ENCODE measurements around the gene CENATAC. TPM values are rescaled to one million over a fixed set of nuclear protein-coding genes. Genes with fewer than 3 reads are reported as not detected.

Gene CENATAC
- total and polyA plus RNA-seq, 2 donors (not counting 1 experiment from before 2014, with no cell fraction given), result 10.1 to 21.5 TPM

DNA sequence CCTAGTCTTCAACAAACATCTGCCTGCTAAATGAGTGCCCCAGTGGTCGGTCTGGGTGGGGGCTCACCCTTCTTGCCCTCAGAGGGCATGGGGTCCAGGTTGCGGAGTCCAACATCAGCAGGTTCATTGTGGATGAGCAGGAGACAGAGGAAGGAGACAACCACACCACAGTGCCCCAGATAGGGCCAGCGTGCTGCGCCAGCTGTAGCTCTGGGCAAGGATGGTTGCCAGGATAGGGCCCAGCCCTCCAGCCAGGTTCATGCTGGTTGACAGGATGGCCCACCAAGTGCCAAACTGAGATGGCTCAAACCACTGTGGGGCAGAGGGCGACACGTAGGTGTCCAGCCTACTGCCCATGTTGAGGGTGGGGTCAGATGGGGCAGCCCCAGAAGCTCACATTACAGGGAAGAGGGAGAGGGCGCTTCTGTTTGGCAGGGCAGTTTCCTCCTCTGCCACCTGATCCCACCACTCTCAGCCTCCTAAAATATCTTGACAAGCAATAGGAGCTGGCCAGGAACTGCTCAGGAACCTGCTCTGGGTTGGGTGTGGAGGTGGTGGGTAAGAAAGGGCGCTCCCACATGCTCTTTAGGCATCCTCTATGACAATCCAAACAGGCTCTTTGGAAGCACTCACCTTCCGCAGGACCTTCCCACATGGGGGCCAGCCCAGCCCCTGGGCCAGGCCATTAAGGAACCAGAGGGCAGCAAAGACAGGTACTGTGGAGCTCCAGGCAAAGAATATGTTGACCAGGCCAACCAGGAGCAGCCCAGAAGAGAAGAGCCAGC lies 29.8 kb downstream of the CENATAC start:
- H3K9ac ChIP-seq (ENCODE audit: insufficient read depth, low read length), result no peak overlapping the region
- no peak overlapping the region for H3K4me3 ChIP-seq (replicated peaks in 1 of 4; ENCODE audit: control extremely low read depth in 1 of 4, insufficient read depth in 1 of 4, low read depth in 3 of 4, low read length in 4 of 4)
- no peak overlapping the region for H2AFZ ChIP-seq (ENCODE audit: low read length)
- no peaks in the 10 kb centered on the region for H3K79me2 ChIP-seq (ENCODE audit: control insufficient read depth, insufficient read depth, low read length)
- no peaks in the 10 kb centered on the region for H3K27me3 ChIP-seq (ENCODE audit: control insufficient read depth, insufficient read depth, low read length)
- no peak overlapping the region for H3K27ac ChIP-seq (ENCODE audit: insufficient read depth, low read length)
- H3K9me3 ChIP-seq (ENCODE audit: control insufficient read depth, insufficient read depth, low read depth, low read length), result no peaks in the 10 kb centered on the region
- H3K36me3 ChIP-seq (ENCODE audit: control insufficient read depth, insufficient read depth, low read length), result peaks cover 14% of the 10 kb centered on the region
- TF ChIP-seq, protein P1, sequence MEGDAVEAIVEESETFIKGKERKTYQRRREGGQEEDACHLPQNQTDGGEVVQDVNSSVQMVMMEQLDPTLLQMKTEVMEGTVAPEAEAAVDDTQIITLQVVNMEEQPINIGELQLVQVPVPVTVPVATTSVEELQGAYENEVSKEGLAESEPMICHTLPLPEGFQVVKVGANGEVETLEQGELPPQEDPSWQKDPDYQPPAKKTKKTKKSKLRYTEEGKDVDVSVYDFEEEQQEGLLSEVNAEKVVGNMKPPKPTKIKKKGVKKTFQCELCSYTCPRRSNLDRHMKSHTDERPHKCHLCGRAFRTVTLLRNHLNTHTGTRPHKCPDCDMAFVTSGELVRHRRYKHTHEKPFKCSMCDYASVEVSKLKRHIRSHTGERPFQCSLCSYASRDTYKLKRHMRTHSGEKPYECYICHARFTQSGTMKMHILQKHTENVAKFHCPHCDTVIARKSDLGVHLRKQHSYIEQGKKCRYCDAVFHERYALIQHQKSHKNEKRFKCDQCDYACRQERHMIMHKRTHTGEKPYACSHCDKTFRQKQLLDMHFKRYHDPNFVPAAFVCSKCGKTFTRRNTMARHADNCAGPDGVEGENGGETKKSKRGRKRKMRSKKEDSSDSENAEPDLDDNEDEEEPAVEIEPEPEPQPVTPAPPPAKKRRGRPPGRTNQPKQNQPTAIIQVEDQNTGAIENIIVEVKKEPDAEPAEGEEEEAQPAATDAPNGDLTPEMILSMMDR (conservative IDR thresholded peaks at IDR 0.05 in 1 of 2, IDR thresholded peaks at IDR 0.05 in 1 of 2; ENCODE audit: low read depth in 1 of 2, low read length in 2 of 2), result no peak
- no peak for TF ChIP-seq EZH2 (IDR thresholded peaks at IDR 0.05; ENCODE audit: low read length, missing control alignments)
- H3K4me2 ChIP-seq (ENCODE audit: extremely low read depth, insufficient read depth, low read length), result no peak overlapping the region
- H4K20me1 ChIP-seq (ENCODE audit: control insufficient read depth, extremely low read depth, insufficient read depth, low read length), result no peaks in the 10 kb centered on the region
- no peaks in the 10 kb centered on the region for H3K4me1 ChIP-seq (ENCODE audit: control insufficient read depth, extremely low read depth, insufficient read depth, low read length)
- no peak for DNase-seq (ENCODE audit: low read depth in 2 of 2)

DNA sequence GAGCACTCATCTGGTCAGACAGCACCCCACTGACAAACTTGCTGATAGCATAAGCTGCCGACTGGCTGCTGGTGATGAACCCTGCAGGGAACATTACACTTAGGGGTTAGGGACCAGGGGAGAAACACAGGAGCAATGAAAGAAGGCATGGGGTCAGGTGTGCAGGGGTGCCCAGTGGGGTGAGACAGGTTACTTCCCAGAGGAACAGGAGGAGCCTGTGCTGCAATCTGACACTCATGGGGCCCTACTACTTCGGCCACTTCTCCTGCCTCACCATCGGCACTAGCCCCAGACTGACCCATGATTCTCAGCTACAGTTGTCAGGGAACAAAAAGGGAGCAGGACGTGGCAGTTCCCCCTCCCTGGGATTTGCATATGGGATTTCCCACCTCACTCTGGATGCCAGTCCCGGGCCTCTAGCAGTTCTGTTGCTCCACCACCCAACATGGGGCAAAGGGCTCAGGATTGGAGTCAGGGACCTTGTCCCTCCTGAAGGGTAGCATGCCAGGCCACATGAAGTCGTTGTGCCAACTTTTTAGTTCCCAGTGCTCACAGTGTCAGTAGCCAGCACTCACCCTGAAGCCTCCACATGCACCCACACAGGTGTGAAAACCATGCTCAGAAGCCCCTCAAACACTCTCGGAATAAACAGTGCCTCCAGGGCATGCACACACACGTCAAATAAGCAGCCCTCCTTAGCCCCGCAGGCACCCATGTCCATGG lies 30.6 kb downstream of the CENATAC start:
- H3K9ac ChIP-seq (ENCODE audit: insufficient read depth, low read length), result no peak overlapping the region
- no peak for TF ChIP-seq EZH2 (IDR thresholded peaks at IDR 0.05; ENCODE audit: low read length, missing control alignments)
- TF ChIP-seq, protein P1 (conservative IDR thresholded peaks at IDR 0.05 in 1 of 2, IDR thresholded peaks at IDR 0.05 in 1 of 2; ENCODE audit: low read depth in 1 of 2, low read length in 2 of 2), result no peak
- H3K4me3 ChIP-seq (replicated peaks in 1 of 4; ENCODE audit: control extremely low read depth in 1 of 4, insufficient read depth in 1 of 4, low read depth in 3 of 4, low read length in 4 of 4), result no peak overlapping the region
- no peaks in the 10 kb centered on the region for H4K20me1 ChIP-seq (ENCODE audit: control insufficient read depth, extremely low read depth, insufficient read depth, low read length)
- peaks cover 12% of the 10 kb centered on the region for H3K36me3 ChIP-seq (ENCODE audit: control insufficient read depth, insufficient read depth, low read length)
- H3K27ac ChIP-seq (ENCODE audit: insufficient read depth, low read length), result no peak overlapping the region
- H3K27me3 ChIP-seq (ENCODE audit: control insufficient read depth, insufficient read depth, low read length), result no peaks in the 10 kb centered on the region
- no peak overlapping the region for H2AFZ ChIP-seq (ENCODE audit: low read length)
- no peaks in the 10 kb centered on the region for H3K4me1 ChIP-seq (ENCODE audit: control insufficient read depth, extremely low read depth, insufficient read depth, low read length)
- H3K9me3 ChIP-seq (ENCODE audit: control insufficient read depth, insufficient read depth, low read depth, low read length), result no peaks in the 10 kb centered on the region
- H3K4me2 ChIP-seq (ENCODE audit: extremely low read depth, insufficient read depth, low read length), result no peak overlapping the region
- no peak for DNase-seq (ENCODE audit: low read depth in 2 of 2)
- no peaks in the 10 kb centered on the region for H3K79me2 ChIP-seq (ENCODE audit: control insufficient read depth, insufficient read depth, low read length)

- no peaks in the 10 kb centered on the region for H3K9me3 ChIP-seq (ENCODE audit: control insufficient read depth, insufficient read depth, low read depth, low read length)
- H3K9ac ChIP-seq (ENCODE audit: insufficient read depth, low read length), result no peak overlapping the region
- H2AFZ ChIP-seq (ENCODE audit: low read length), result no peak overlapping the region
- no peaks in the 10 kb centered on the region for H4K20me1 ChIP-seq (ENCODE audit: control insufficient read depth, extremely low read depth, insufficient read depth, low read length)
- no peak overlapping the region for H3K27ac ChIP-seq (ENCODE audit: insufficient read depth, low read length)
- DNase-seq (ENCODE audit: low read depth in 2 of 2), result no peak
- no peaks in the 10 kb centered on the region for H3K27me3 ChIP-seq (ENCODE audit: control insufficient read depth, insufficient read depth, low read length)
- TF ChIP-seq EZH2 (IDR thresholded peaks at IDR 0.05; ENCODE audit: low read length, missing control alignments), result no peak
- TF ChIP-seq, protein P1 (conservative IDR thresholded peaks at IDR 0.05 in 1 of 2, IDR thresholded peaks at IDR 0.05 in 1 of 2; ENCODE audit: low read depth in 1 of 2, low read length in 2 of 2), result no peak
- H3K4me3 ChIP-seq (replicated peaks in 1 of 4; ENCODE audit: control extremely low read depth in 1 of 4, insufficient read depth in 1 of 4, low read depth in 3 of 4, low read length in 4 of 4), result no peak overlapping the region
- no peaks in the 10 kb centered on the region for H3K79me2 ChIP-seq (ENCODE audit: control insufficient read depth, insufficient read depth, low read length)
- H3K36me3 ChIP-seq (ENCODE audit: control insufficient read depth, insufficient read depth, low read length), result peaks cover 12% of the 10 kb centered on the region
- no peak overlapping the region for H3K4me2 ChIP-seq (ENCODE audit: extremely low read depth, insufficient read depth, low read length)
- no peaks in the 10 kb centered on the region for H3K4me1 ChIP-seq (ENCODE audit: control insufficient read depth, extremely low read depth, insufficient read depth, low read length)
Measured at GRCh38 chr11:119029069-119029339, 31.1 kb downstream of the CENATAC start.
